ENCODE results near the gene NARS2.

Gene NARS2

GRCh38 chr11:78542007-78542406 is 32.7 kb downstream of the NARS2 start:
- DNase-seq (ENCODE audit: low read depth in 2 of 2) = no peak
- no peak overlapping the region for H3K4me3 ChIP-seq (replicated peaks in 1 of 2; ENCODE audit: low read depth in 2 of 2, low read length in 2 of 2)

GRCh38 chr11:78541537-78541936 is 33.1 kb downstream of the NARS2 start:
- DNase-seq (ENCODE audit: low read depth in 2 of 2) = no peak
- no peak for TF ChIP-seq CTCF (IDR thresholded peaks at IDR 0.05; ENCODE audit: low read depth, low read length)
- no peak overlapping the region for H3K4me3 ChIP-seq (replicated peaks in 1 of 2; ENCODE audit: low read depth in 2 of 2, low read length in 2 of 2)

More at GRCh38 chr11:78542007-78542406, 32.7 kb downstream of the NARS2 start:
- no peak for TF ChIP-seq CTCF (IDR thresholded peaks at IDR 0.05; ENCODE audit: low read depth, low read length)

GRCh38 chr11:78540256-78540655 is 34.4 kb downstream of the NARS2 start:
- no peak for TF ChIP-seq CTCF (IDR thresholded peaks at IDR 0.05; ENCODE audit: low read depth, low read length)
- DNase-seq (ENCODE audit: low read depth in 2 of 2) = no peak
- no peak overlapping the region for H3K4me3 ChIP-seq (replicated peaks in 1 of 2; ENCODE audit: low read depth in 2 of 2, low read length in 2 of 2)

GRCh38 chr11:78539506-78539905 is 35.2 kb downstream of the NARS2 start:
- DNase-seq (ENCODE audit: low read depth in 2 of 2) = peak in 1 of 2 donors; percentile 31
- no peak for TF ChIP-seq CTCF (IDR thresholded peaks at IDR 0.05; ENCODE audit: low read depth, low read length)
- no peak overlapping the region for H3K4me3 ChIP-seq (replicated peaks in 1 of 2; ENCODE audit: low read depth in 2 of 2, low read length in 2 of 2)

- H3K4me3 ChIP-seq (replicated peaks in 1 of 2; ENCODE audit: low read depth in 2 of 2, low read length in 2 of 2) = no peak overlapping the region
- no peak for DNase-seq (ENCODE audit: low read depth in 2 of 2)
- no peak for TF ChIP-seq CTCF (IDR thresholded peaks at IDR 0.05; ENCODE audit: low read depth, low read length)
These were observed 37.7 kb downstream of the NARS2 start for GRCh38 chr11:78536933-78537332.

GRCh38 chr11:78535920-78536319 is 38.7 kb downstream of the NARS2 start:
- peak; percentile 8 to 67 for DNase-seq (ENCODE audit: low read depth in 2 of 2)
- no peak overlapping the region for H3K4me3 ChIP-seq (replicated peaks in 1 of 2; ENCODE audit: low read depth in 2 of 2, low read length in 2 of 2)
- no peak for TF ChIP-seq CTCF (IDR thresholded peaks at IDR 0.05; ENCODE audit: low read depth, low read length)

GRCh38 chr11:78535027-78535426 is 39.6 kb downstream of the NARS2 start:
- TF ChIP-seq CTCF (IDR thresholded peaks at IDR 0.05; ENCODE audit: low read depth, low read length) = no peak
- H3K4me3 ChIP-seq (replicated peaks in 1 of 2; ENCODE audit: low read depth in 2 of 2, low read length in 2 of 2) = no peak overlapping the region
- DNase-seq (ENCODE audit: low read depth in 2 of 2) = no peak

Measured in cardiac fibroblast (primary cell).